SK-N-SH (cell line): ENCODE data around the gene CADM1. TPM values are rescaled to one million over a fixed set of nuclear protein-coding genes. Genes with fewer than 3 reads are reported as not detected.

Source experiments
- CTCF ChIA-PET: fragments of 300-600, 350-600 bp; formaldehyde crosslinking; extraction: SDS; loops from one replicate; lab custom pipeline; 2021; lab: Yijun Ruan, JAX
- POLR2A ChIA-PET: fragments of 350-600 bp; sonication (Branson Sonifier 250); formaldehyde crosslinking; extraction: SDS; loops from one replicate; lab custom pipeline; 2020; ENCODE audit warnings: antibody characterized with exemption, inconsistent platforms; lab: Yijun Ruan, JAX
- DNase-seq: peaks from one replicate; pipeline ENCODE4 v3.0.0; 2012
- H2AFZ ChIP-seq: fragments of 200-600 bp; sonication (generic); 2 replicates; pipeline ENCODE4 v1.8.1; 2016; ENCODE audit warnings: antibody characterized with exemption, mild to moderate bottlenecking, low read depth
- H3F3A ChIP-seq: fragments of 200-600 bp; sonication (generic); replicated peaks from 2 replicates; pipeline ENCODE3; 2016; ENCODE audit warnings: antibody characterized with exemption, mild to moderate bottlenecking; ENCODE audit not compliant: insufficient read depth
- H3K27ac ChIP-seq, 2 experiments: fragments of 200-500 bp in 1 of 2; fragments of 200-600 bp in 1 of 2; sonication (Bioruptor generic) in 1 of 2; sonication (generic), shearing (Covaris generic) in 1 of 2; 2 replicates each; pipeline versions ENCODE4 v1.5.1 to v1.6.1; 2014 to 2016; ENCODE audit warnings: low read depth in 2 of 2, inconsistent platforms in 1 of 2, low read length in 1 of 2, mild to moderate bottlenecking in 1 of 2, mixed read lengths in 1 of 2
- H3K27me3 ChIP-seq: fragments of 200-600 bp; sonication (generic), shearing (Covaris generic); 2 replicates; pipeline ENCODE4 v1.6.1; 2016; ENCODE audit warnings: mixed run types; ENCODE audit not compliant: insufficient read depth
- H3K36me3 ChIP-seq, 2 experiments: fragments of 200-500 bp in 1 of 2; fragments of 200-600 bp in 1 of 2; sonication (Bioruptor generic) in 1 of 2; sonication (generic) in 1 of 2; replicated peaks in 1 of 2; 2 replicates each; pipeline versions ENCODE3 to v1.5.1; 2014 to 2016; ENCODE audit warnings: low read length in 1 of 2, mild to moderate bottlenecking in 1 of 2; ENCODE audit not compliant: insufficient read depth in 2 of 2, control insufficient read depth in 1 of 2
- H3K4me1 ChIP-seq, 2 experiments: fragments of 200-500 bp in 1 of 2; fragments of 200-600 bp in 1 of 2; sonication (Bioruptor generic) in 1 of 2; sonication (generic), shearing (Covaris generic) in 1 of 2; 2 replicates each; pipeline versions ENCODE4 v1.5.1 to v1.6.1; 2014 to 2016; ENCODE audit warnings: low read depth in 1 of 2, low read length in 1 of 2, mixed run types in 1 of 2; ENCODE audit not compliant: insufficient read depth in 2 of 2, control insufficient read depth in 1 of 2
- H3K4me2 ChIP-seq: fragments of 200-600 bp; sonication (generic), shearing (Covaris generic); 2 replicates; pipeline ENCODE4 v1.6.1; 2017; ENCODE audit warnings: mixed run types
- H3K4me3 ChIP-seq, 2 experiments: fragments of 200-500 bp in 1 of 2; fragments of 200-600 bp in 1 of 2; sonication (Bioruptor generic) in 1 of 2; sonication (generic), shearing (Covaris generic) in 1 of 2; 2 replicates each; pipeline versions ENCODE4 v1.5.1 to v1.8.1; 2014 to 2016; ENCODE audit warnings: low read depth in 2 of 2, inconsistent platforms in 1 of 2, low read length in 1 of 2, mild to moderate bottlenecking in 1 of 2, mixed read lengths in 1 of 2, moderate library complexity in 1 of 2
- H3K79me2 ChIP-seq: fragments of 200-600 bp; sonication (generic); 2 replicates; pipeline ENCODE4 v1.8.1; 2017; ENCODE audit warnings: mild to moderate bottlenecking; ENCODE audit not compliant: insufficient read depth
- H3K9ac ChIP-seq: fragments of 200-600 bp; sonication (generic); 2 replicates; pipeline ENCODE4 v1.6.1; 2017; ENCODE audit warnings: mixed run types
- H3K9me2 ChIP-seq: fragments of 200-600 bp; sonication (generic); 2 replicates; pipeline ENCODE4 v1.6.1; 2017; ENCODE audit warnings: mixed run types
- H3K9me3 ChIP-seq: fragments of 200-600 bp; sonication (generic); 2 replicates; pipeline ENCODE4 v1.6.1; 2017; ENCODE audit warnings: mixed run types, mild to moderate bottlenecking, moderate library complexity
- H4K20me1 ChIP-seq: fragments of 200-600 bp; sonication (generic); 2 replicates; pipeline ENCODE4 v1.6.1; 2017; ENCODE audit warnings: mild to moderate bottlenecking, mixed run types; ENCODE audit not compliant: insufficient read depth
- EZH2phosphoT487 ChIP-seq: fragments of 200-600 bp; sonication (generic); IDR thresholded peaks from 2 replicates; pipeline ENCODE4 v1.6.1; 2017; ENCODE audit warnings: low read depth, mixed run types, mild to moderate bottlenecking, antibody characterized with exemption, moderate library complexity, borderline replicate concordance
- FOSL2 ChIP-seq: IDR thresholded peaks from 2 replicates; pipeline ENCODE4 v1.4.0; 2012; ENCODE audit warnings: low read depth, mild to moderate bottlenecking, moderate library complexity, borderline replicate concordance
- FOXJ3 ChIP-seq: sonication (generic); formaldehyde crosslinking; IDR thresholded peaks from 2 replicates; pipeline ENCODE4 v1.5.1; 2020; ENCODE audit warnings: mild to moderate bottlenecking, missing genetic modification reagents
- GABPA ChIP-seq: IDR thresholded peaks from 2 replicates; pipeline ENCODE4 v1.4.0; 2012; ENCODE audit warnings: low read depth, mild to moderate bottlenecking
- MEF2A ChIP-seq: IDR thresholded peaks from 2 replicates; pipeline ENCODE4 v1.4.0; 2012; ENCODE audit warnings: low read depth, borderline replicate concordance
- NFIC ChIP-seq: IDR thresholded peaks from 2 replicates; pipeline ENCODE4 v1.4.0; 2012; ENCODE audit warnings: borderline replicate concordance
- PBX3 ChIP-seq: IDR thresholded peaks from 2 replicates; pipeline ENCODE4; 2012
- RAD21 ChIP-seq: IDR thresholded peaks from 2 replicates; pipeline ENCODE4 v1.6.1; 2012; ENCODE audit warnings: mild to moderate bottlenecking, low read length
- RCOR1 ChIP-seq: fragments of 150-350 bp; IDR thresholded peaks from 2 replicates; pipeline ENCODE4 v1.6.1; 2017; ENCODE audit warnings: antibody characterized with exemption, low read length
- REST ChIP-seq: IDR thresholded peaks from 2 replicates; pipeline ENCODE4 v1.6.1; 2012; ENCODE audit warnings: mild to moderate bottlenecking, low read depth, low read length, moderate library complexity
- TEAD4 ChIP-seq: IDR thresholded peaks from 2 replicates; pipeline ENCODE4 v1.4.0; 2012; ENCODE audit warnings: mild to moderate bottlenecking, borderline replicate concordance; ENCODE audit not compliant: insufficient read depth
- WGBS: methylation state at CpG from one replicate; pipeline ENCODE4 v1.1.6; 2017; ENCODE audit warnings: low lambda C conversion rate; 5-methylcytosine and 5-hydroxymethylcytosine counted together
- polyA plus RNA-seq, 3 experiments: library from polyadenylated mRNA; depleted of rRNA; stranded (reverse); fragments of >200 nt; gene quantifications; 2 replicates each; pipeline ENCODE4 v1.2.3, GENCODE V29; 2012
- TF ChIP-seq, protein P1 (sequence below): IDR thresholded peaks from 2 replicates; pipeline ENCODE4 v1.4.0; 2012; ENCODE audit warnings: low read depth, borderline replicate concordance

The CADM1 gene
- polyA plus RNA-seq, 1 of the 3 experiments (the other 2 are of a cell fraction) = 7.9 TPM

DNA sequence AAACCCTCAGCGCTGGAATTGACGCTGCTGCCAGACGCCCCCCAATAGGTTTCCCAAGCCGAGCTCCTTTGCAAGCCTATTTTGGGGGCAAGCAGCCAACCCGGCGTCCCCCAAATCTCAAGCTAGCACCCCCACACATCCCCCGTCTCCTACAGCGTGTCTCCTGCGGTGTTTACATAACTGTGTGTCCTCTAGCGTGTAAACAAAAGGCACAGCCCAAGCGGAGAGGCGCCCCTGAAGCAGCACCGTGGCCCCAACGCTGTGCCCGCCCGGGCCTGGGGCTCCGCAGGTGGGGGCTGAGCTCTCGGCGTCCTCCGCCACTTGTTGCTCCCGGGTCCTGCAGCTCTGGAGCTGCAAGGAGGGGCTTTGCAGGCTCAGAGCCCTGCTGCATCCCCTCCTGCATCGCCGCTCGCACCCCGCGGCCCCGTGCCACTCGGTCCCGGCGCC lies 1.6 kb downstream of the CADM1 start:
- no peaks in the 10 kb centered on the region for H3K9me3 ChIP-seq
- H2AFZ ChIP-seq = peak overlapping the region; percentile 83
- H3K4me2 ChIP-seq = peak overlapping the region; percentile 98
- POLR2A ChIA-PET = interaction anchor here (0.6 to 2.1 kb wide), 5 partner anchors 93 to 998 kb away, joined by 3 to 4 read pairs (median 4); no protein-coding TSS in a partner anchor
- no peaks in the 10 kb centered on the region for H3K79me2 ChIP-seq
- no peaks in the 10 kb centered on the region for H4K20me1 ChIP-seq
- CTCF ChIA-PET = interaction anchor here (0.6 to 5.5 kb wide), 23 partner anchors 14 to 1189 kb away, joined by 3 to 28 read pairs (median 4); no protein-coding TSS in a partner anchor
- peaks cover 3 to 28% of the 10 kb centered on the region in 2 experiments; a peak in 2 of 4 replicates for H3K4me1 ChIP-seq
- H3K27ac ChIP-seq = peak overlapping the region in 1 of 2 experiments; percentile 93; a peak in 2 of 4 replicates
- H3K27me3 ChIP-seq = peaks cover 12% of the 10 kb centered on the region; the same call in 1 of the 2 replicates
- peak overlapping the region; percentile 84 to 95 for H3K4me3 ChIP-seq
- H3K36me3 ChIP-seq = no peaks in the 10 kb centered on the region
- DNase-seq = no peak
- peaks cover 10% of the 10 kb centered on the region for H3F3A ChIP-seq
- H3K9ac ChIP-seq = peak overlapping the region; percentile 59
- TF ChIP-seq REST = no peak
- TF ChIP-seq PBX3 = no peak
- TF ChIP-seq RAD21 = no peak
- no peak for TF ChIP-seq RCOR1
- TF ChIP-seq FOSL2 = no peak
- TF ChIP-seq MEF2A = no peak
- no peak for TF ChIP-seq EZH2phosphoT487
- no peak for TF ChIP-seq NFIC
- no peak for TF ChIP-seq TEAD4
- TF ChIP-seq, protein P1, sequence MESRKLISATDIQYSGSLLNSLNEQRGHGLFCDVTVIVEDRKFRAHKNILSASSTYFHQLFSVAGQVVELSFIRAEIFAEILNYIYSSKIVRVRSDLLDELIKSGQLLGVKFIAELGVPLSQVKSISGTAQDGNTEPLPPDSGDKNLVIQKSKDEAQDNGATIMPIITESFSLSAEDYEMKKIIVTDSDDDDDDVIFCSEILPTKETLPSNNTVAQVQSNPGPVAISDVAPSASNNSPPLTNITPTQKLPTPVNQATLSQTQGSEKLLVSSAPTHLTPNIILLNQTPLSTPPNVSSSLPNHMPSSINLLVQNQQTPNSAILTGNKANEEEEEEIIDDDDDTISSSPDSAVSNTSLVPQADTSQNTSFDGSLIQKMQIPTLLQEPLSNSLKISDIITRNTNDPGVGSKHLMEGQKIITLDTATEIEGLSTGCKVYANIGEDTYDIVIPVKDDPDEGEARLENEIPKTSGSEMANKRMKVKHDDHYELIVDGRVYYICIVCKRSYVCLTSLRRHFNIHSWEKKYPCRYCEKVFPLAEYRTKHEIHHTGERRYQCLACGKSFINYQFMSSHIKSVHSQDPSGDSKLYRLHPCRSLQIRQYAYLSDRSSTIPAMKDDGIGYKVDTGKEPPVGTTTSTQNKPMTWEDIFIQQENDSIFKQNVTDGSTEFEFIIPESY = no peak
- TF ChIP-seq GABPA = no peak
- TF ChIP-seq FOXJ3 (CRISPR knock-in tag) = no peak
- H3K9me2 ChIP-seq = no peaks in the 10 kb centered on the region
- 5% methylated on average over 4 of the region's 30 CpGs for WGBS
